ENCODE measurements around the gene CBARP. TPM values are rescaled to one million over a fixed set of nuclear protein-coding genes. Genes with fewer than 3 reads are reported as not detected.

The CBARP gene
- total and polyA plus RNA-seq, 2 of the 4 experiments (the other 2 are of a cell fraction), result 0.18 to 3.9 TPM

- no peak overlapping the region for H4K5ac ChIP-seq (ENCODE audit: low read depth, low read length)
- in situ Hi-C loops (cut with MboI; ENCODE audit: low sequenced_read_pairs), result no loop called here
- peak overlapping the region; percentile 78 for H2AFZ ChIP-seq (replicated peaks; ENCODE audit: low read length, poor library complexity)
- H4K20me1 ChIP-seq (ENCODE audit: insufficient read depth, low read length), result peaks cover 28% of the 10 kb centered on the region
- H3K18ac ChIP-seq (ENCODE audit: low read depth, low read length), result no peak overlapping the region
- H3K9me1 ChIP-seq (ENCODE audit: insufficient read depth, low read length), result no peaks in the 10 kb centered on the region
- peak overlapping the region in 1 of 2 experiments; percentile 64; a peak in 2 of 4 replicates for H4K8ac ChIP-seq (ENCODE audit: low read depth in 2 of 2, low read length in 2 of 2)
- TF ChIP-seq MAZ (IDR thresholded peaks at IDR 0.05; ENCODE audit: borderline replicate concordance, low read depth, low read length), result no peak
- no peak for TF ChIP-seq ELK1 (IDR thresholded peaks at IDR 0.05; ENCODE audit: borderline replicate concordance, low read depth, low read length)
- no peak for TF ChIP-seq CEBPB (IDR thresholded peaks at IDR 0.05; ENCODE audit: low read depth, low read length)
- TF ChIP-seq SMC3 (IDR thresholded peaks at IDR 0.05; ENCODE audit: low read depth, low read length), result no peak
- no peak for TF ChIP-seq MXI1 (IDR thresholded peaks at IDR 0.05; ENCODE audit: borderline replicate concordance, low read depth, low read length)
- no peak for TF ChIP-seq CHD1 (IDR thresholded peaks at IDR 0.05; ENCODE audit: low read depth, low read length)
- TF ChIP-seq NFE2L2 (IDR thresholded peaks at IDR 0.05; ENCODE audit: low read depth, low read length), result no peak
- TF ChIP-seq BHLHE40 (IDR thresholded peaks at IDR 0.05; ENCODE audit: low read depth, low read length), result no peak
- no peak for TF ChIP-seq CTCF (conservative IDR thresholded peaks at IDR 0.05; ENCODE audit: low read depth, low read length)
- no peak for TF ChIP-seq MAFK (IDR thresholded peaks at IDR 0.05; ENCODE audit: low read depth, low read length)
- TF ChIP-seq FOS (IDR thresholded peaks at IDR 0.05; ENCODE audit: low read depth, low read length), result no peak
- no peak for TF ChIP-seq RFX5 (IDR thresholded peaks at IDR 0.05; ENCODE audit: low read depth, low read length)
- TF ChIP-seq, protein P1, sequence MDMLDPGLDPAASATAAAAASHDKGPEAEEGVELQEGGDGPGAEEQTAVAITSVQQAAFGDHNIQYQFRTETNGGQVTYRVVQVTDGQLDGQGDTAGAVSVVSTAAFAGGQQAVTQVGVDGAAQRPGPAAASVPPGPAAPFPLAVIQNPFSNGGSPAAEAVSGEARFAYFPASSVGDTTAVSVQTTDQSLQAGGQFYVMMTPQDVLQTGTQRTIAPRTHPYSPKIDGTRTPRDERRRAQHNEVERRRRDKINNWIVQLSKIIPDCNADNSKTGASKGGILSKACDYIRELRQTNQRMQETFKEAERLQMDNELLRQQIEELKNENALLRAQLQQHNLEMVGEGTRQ (IDR thresholded peaks at IDR 0.05; ENCODE audit: low read depth, low read length), result no peak
- H3K4me2 ChIP-seq (ENCODE audit: low read depth, low read length), result peak overlapping the region; percentile 24; the same call in 1 of the 2 replicates
- H3K4me1 ChIP-seq (ENCODE audit: control insufficient read depth, insufficient read depth, low read length), result peaks cover 21% of the 10 kb centered on the region
- 0 out of 2 replicates have a peak overlapping the region, but pooled peaks have one; percentile 0 for H3K9ac ChIP-seq (ENCODE audit: low read depth, low read length)
- DNase-seq (no peak), ATAC-seq (ENCODE audit: low read depth) (no peak)
- H3K79me1 ChIP-seq (ENCODE audit: low read depth in 1 of 2, low read length in 2 of 2), result peaks cover 4 to 54% of the 10 kb centered on the region in 2 experiments; a peak in 2 of 4 replicates
- 40% methylated on average over 12 of the region's 31 CpGs; no CpG with 5 or more reads in 1 of the 2 experiments for WGBS, 2 experiments (ENCODE audit: extremely low coverage in 2 of 2, insufficient read length in 1 of 2)
- peak overlapping the region; percentile 61; the same call in 1 of the 2 replicates for H2BK120ac ChIP-seq (ENCODE audit: low read depth, low read length)
- no peak overlapping the region for H3K14ac ChIP-seq (replicated peaks; ENCODE audit: low read depth, low read length)
- H3K9me3 ChIP-seq (ENCODE audit: control insufficient read depth, insufficient read depth, low read length), result no peaks in the 10 kb centered on the region
- no peak overlapping the region for H3K56ac ChIP-seq (ENCODE audit: extremely low read depth, insufficient read depth, low read length)
- H3K27ac ChIP-seq (ENCODE audit: insufficient read depth, low read length), result peak overlapping the region; percentile 63
- peaks cover under 1% of the 10 kb centered on the region; the same call in 1 of the 2 replicates for H3K36me3 ChIP-seq (ENCODE audit: control insufficient read depth, insufficient read depth, low read length)
- H3K27me3 ChIP-seq (ENCODE audit: control insufficient read depth, insufficient read depth, low read length), result no peaks in the 10 kb centered on the region
- dilution Hi-C loops (cut with HindIII; ENCODE audit: low sequenced_read_pairs, unreplicated experiment), result no loop called here
- intact Hi-C loops (cut with micrococcal nuclease), result loop anchor here (1.0 kb wide), 1 partner anchor 21 kb away; no protein-coding TSS in a partner anchor
- peak overlapping the region; percentile 14; the same call in 1 of the 2 replicates for H4K91ac ChIP-seq (ENCODE audit: insufficient read depth, low read depth, low read length)
- H3K4me3 ChIP-seq (ENCODE audit: insufficient read depth, low read depth, low read length), result no peak overlapping the region
- peak overlapping the region; percentile 47 for H3K4ac ChIP-seq (ENCODE audit: low read depth, low read length)
- no TSS peak for BruUV-seq (replicated peaks)
- CTCF ChIA-PET, result interaction anchor here (0.6 to 3.1 kb wide), 8 partner anchors 8 to 29 kb away, joined by 3 to 64 read pairs (median 7); partner anchors contain the start of gene CIRBP
- peak overlapping the region; percentile 35; the same call in 1 of the 2 replicates for H3K23ac ChIP-seq (ENCODE audit: low read depth, low read length)
- POLR2A ChIA-PET (ENCODE audit: unreplicated experiment), result interaction anchor here (0.5 to 4.2 kb wide), 4 partner anchors 12 to 216 kb away, joined by 3 to 62 read pairs (median 4); partner anchors contain the start of gene CIRBP
- peak overlapping the region; percentile 81 for H2AK5ac ChIP-seq (ENCODE audit: low read depth, low read length)
- no peak overlapping the region; the same call in 2 of the 3 replicates for H2BK15ac ChIP-seq (ENCODE audit: low read depth, low read length)
- H2AK9ac ChIP-seq (replicated peaks; ENCODE audit: low read depth, low read length, poor library complexity), result peak overlapping the region; percentile 97
- peak overlapping the region; percentile 22 for H2BK5ac ChIP-seq (ENCODE audit: low read depth, low read length, poor library complexity, severe bottlenecking)
- no peak overlapping the region for H2BK20ac ChIP-seq (ENCODE audit: low read depth, low read length)
Observed at GRCh38 chr19:1244693-1245451, 7.1 kb upstream of the CBARP start.
